Activated CD4-positive, alpha-beta T cell treated with anti-CD3 and anti-CD28 coated beads, Interleukin-2, amount 10 ng/mL, durations not matched to agents 7 days and 5 days (primary cell): ENCODE data around the gene PAPSS1. TPM values are rescaled to one million over a fixed set of nuclear protein-coding genes. Genes with fewer than 3 reads are reported as not detected.
"Not testable (repeated sequence)": the region's sequence is repeated elsewhere in the genome, so short reads cannot be mapped to it uniquely, and the experiment has no call there.

Source experiments
- CTCF ChIA-PET: fragments of 350-600 bp; sonication (Branson Sonifier 250); formaldehyde crosslinking; loops from one replicate; lab custom pipeline; 2021; ENCODE audit warnings: antibody characterized with exemption; lab: Charles Lee
- POLR2A ChIA-PET: fragments of 350-600 bp; sonication (Branson Sonifier 250); formaldehyde crosslinking; loops from one replicate; lab custom pipeline; 2021; ENCODE audit warnings: antibody characterized with exemption; lab: Charles Lee
- DNase-seq: peaks from one replicate; pipeline ENCODE4 v3.0.0-alpha.2; 2020
- H3K27ac Mint-ChIP-seq: one replicate; pipeline ENCODE4 v1.8.0; 2021; ENCODE audit warnings: mild to moderate bottlenecking, moderate library complexity, mixed read lengths
- H3K27me3 Mint-ChIP-seq: one replicate; pipeline ENCODE4 v1.8.0; 2021; ENCODE audit warnings: mixed read lengths
- H3K36me3 Mint-ChIP-seq: one replicate; pipeline ENCODE4 v1.8.0; 2021; ENCODE audit warnings: low read depth, mixed read lengths
- H3K4me1 Mint-ChIP-seq: one replicate; pipeline ENCODE4 v1.8.0; 2021; ENCODE audit warnings: mixed read lengths
- H3K4me3 Mint-ChIP-seq: one replicate; pipeline ENCODE4 v1.8.0; 2021; ENCODE audit warnings: mild to moderate bottlenecking, moderate library complexity, mixed read lengths
- H3K9me3 Mint-ChIP-seq: one replicate; pipeline ENCODE4 v1.8.0; 2021; ENCODE audit warnings: mixed read lengths
- total RNA-seq, 2 experiments: library from RNA; stranded (reverse); gene quantifications; one replicate each; pipeline ENCODE4 v1.2.3, GENCODE V29; 2021

The PAPSS1 gene
- total RNA-seq, 2 experiments from 2014 or later: 17.5 to 19.6 TPM

DNA sequence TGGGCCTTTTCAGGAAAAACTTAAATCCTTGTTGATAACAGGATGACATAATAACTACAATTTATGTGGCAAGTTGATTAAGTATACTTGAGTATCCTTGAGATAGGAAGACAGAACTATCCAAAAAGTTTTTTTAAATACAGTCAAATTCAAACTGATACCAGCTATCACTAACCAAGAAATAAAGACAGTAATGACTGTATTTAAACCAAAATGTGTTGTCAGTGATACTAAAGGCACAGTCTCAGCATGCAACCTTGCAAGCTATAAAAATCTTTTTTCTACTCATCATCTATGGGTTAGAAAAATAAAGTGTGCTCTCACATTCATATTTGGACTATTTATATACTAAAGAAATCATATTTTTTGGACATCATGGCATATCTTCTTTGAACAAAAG lies 64.7 kb downstream of the PAPSS1 start:
- H3K36me3 Mint-ChIP-seq: peaks cover 18% of the 10 kb centered on the region
- CTCF ChIA-PET: no interaction called here

DNA sequence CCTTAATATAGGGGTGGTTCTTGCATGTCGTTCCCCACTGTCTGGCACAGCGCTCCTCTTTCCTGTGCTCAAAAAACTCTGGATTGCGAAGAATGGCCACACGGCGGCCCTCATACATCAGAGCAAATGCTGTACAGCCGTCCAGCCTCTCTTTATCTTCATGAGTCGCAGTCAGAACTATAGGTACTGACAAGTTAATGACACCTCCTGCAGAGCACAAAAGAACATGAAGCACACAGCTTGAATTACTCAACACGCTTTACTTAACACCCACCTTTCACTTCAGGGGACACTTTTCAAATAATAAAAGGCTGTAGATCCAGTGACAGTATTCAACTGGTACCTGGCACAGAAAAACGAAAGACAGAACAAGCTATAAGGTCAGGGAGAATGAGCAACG lies 65.3 kb downstream of the PAPSS1 start:
- no peak for DNase-seq
- Mint-ChIP-seq H3K9me3 (peaks cover 7% of the 10 kb centered on the region), H3K4me3 (no peak overlapping the region), H3K4me1 (no peaks in the 10 kb centered on the region), H3K27ac (no peak overlapping the region), H3K27me3 (no peaks in the 10 kb centered on the region), H3K36me3 (peaks cover 18% of the 10 kb centered on the region)
- ChIA-PET POLR2A (no interaction called here), CTCF (interaction anchor here (0.5 to 0.7 kb wide), 2 partner anchors 161 to 1549 kb away, joined by 3 read pairs; no protein-coding TSS in a partner anchor)

More for the DNA sequence above, 64.7 kb downstream of the PAPSS1 start:
- Mint-ChIP-seq H3K4me3 (no peak overlapping the region), H3K27ac (no peak overlapping the region), H3K4me1 (no peaks in the 10 kb centered on the region), H3K9me3 (peaks cover 7% of the 10 kb centered on the region), H3K27me3 (no peaks in the 10 kb centered on the region)
- no peak for DNase-seq
- POLR2A ChIA-PET: no interaction called here

DNA sequence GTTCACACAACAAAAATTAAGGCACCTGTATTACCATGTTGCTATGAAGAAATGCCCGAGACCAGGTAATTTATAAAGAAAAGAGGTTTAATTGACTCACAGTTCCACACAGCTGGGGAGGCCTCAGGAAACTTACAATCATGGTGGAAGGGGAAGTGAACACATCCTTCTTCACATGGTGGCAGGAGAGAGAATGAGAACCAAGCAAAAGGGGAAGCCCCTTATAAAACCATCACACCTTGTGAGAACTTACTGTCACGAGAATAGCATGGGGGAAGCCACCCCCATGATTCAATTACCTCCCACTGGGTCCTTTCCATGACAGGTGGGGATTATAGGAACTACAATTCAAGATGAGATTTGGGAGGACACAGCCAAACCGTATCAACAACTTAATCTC lies 68.6 kb downstream of the PAPSS1 start:
- POLR2A ChIA-PET, H3K4me3 Mint-ChIP-seq, H3K4me1 Mint-ChIP-seq, H3K27ac Mint-ChIP-seq, H3K27me3 Mint-ChIP-seq, DNase-seq, CTCF ChIA-PET, H3K9me3 Mint-ChIP-seq: not testable (repeated sequence)
- peaks cover 18% of the 10 kb centered on the region for H3K36me3 Mint-ChIP-seq

GRCh38 chr4:107650251-107650650 lies 69.8 kb downstream of the PAPSS1 start:
- Mint-ChIP-seq H3K36me3 (peaks cover 18% of the 10 kb centered on the region), H3K4me1 (no peaks in the 10 kb centered on the region)
- POLR2A ChIA-PET: no interaction called here

DNA sequence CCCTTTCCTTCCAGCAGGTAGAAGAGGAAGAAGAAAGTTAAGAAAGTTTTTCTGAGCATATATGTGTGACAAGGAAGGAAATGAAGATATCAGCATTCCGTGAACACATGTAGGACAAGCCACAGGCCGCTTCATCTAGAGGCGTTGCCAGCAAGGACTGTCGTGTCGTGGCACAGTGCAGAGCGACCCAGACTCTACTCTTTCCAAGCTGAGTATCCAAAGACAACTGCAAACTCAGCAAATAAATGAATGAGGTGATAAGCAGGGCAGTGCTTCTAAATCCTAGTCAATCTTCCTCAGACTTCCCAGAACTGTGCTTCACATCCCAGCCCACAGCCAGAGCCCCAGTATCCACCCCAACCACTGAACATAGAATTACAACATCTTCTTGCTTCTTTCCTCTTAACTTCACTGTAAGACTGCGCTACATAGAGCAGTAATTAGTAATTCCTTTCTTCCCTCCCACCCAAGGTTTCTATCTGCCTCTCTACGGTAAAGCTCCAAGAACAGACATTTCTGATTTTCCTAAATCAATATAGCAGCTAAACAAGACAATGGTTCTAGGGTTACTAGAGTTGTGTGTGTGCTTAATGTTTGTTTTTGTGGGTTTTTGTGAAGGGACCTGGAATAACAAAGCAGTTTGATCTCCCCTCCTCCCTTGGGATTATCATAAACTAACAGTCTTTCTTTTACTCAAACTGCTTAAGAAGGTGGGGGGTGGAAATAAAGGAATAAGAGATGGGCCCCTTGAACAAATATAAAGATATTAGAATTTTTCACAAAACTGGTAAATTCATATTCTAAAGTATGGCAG lies 71.6 kb downstream of the PAPSS1 start:
- ChIA-PET POLR2A (no interaction called here), CTCF (no interaction called here)
- Mint-ChIP-seq H3K36me3 (peaks cover 22% of the 10 kb centered on the region), H3K4me3 (no peak overlapping the region), H3K9me3 (peaks cover 7% of the 10 kb centered on the region), H3K27me3 (no peaks in the 10 kb centered on the region), H3K4me1 (no peaks in the 10 kb centered on the region), H3K27ac (no peak overlapping the region)
- no peak for DNase-seq

More at GRCh38 chr4:107650251-107650650, 69.8 kb downstream of the PAPSS1 start:
- Mint-ChIP-seq H3K9me3 (peaks cover 7% of the 10 kb centered on the region), H3K4me3 (no peak overlapping the region), H3K27me3 (no peaks in the 10 kb centered on the region), H3K27ac (no peak overlapping the region)
- CTCF ChIA-PET: no interaction called here
- DNase-seq: no peak

DNA sequence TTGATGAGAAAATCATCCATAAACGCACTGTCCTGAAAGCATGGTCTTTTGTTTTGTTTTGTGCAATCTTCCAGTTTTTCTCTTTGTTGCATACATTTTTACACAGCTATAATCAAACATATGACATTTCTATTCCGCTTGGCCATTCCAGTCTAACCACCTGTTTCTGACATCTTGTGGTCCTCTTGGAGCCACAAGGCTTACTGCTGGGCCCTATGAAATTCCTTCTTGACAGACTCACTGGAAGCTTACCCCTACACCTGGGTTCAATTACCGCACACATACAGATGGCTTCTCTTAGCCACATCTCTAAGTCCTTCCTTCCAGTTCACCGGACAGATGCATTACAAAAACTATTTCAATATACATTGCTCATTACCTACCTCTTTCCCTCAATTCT lies 72.4 kb downstream of the PAPSS1 start:
- Mint-ChIP-seq H3K4me3 (no peak overlapping the region), H3K4me1 (no peaks in the 10 kb centered on the region), H3K36me3 (peaks cover 18% of the 10 kb centered on the region), H3K27me3 (no peaks in the 10 kb centered on the region), H3K27ac (no peak overlapping the region), H3K9me3 (peaks cover 6% of the 10 kb centered on the region)
- CTCF ChIA-PET: no interaction called here
- no peak for DNase-seq
- POLR2A ChIA-PET: no interaction called here

DNA sequence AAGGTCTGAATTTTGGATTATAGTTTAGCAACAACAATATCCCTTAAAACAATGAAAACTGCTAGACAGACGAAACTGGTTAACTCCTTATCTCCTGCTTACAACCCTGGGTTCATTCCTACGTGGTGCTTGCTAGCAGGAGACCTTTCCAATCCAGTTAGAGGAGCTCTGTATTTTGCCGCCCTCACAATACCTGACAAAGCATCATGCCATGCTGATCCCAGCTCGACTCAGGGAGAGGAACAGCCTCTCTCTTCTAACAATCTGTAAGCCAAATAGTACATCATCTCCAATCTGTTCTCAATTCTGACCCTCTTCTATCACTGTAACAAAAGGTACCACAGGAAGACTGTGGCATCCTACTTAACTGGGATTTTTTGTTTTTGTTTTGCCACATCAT lies 74.4 kb downstream of the PAPSS1 start:
- no peak for DNase-seq
- Mint-ChIP-seq H3K4me1 (no peaks in the 10 kb centered on the region), H3K27me3 (no peaks in the 10 kb centered on the region), H3K27ac (no peak overlapping the region), H3K36me3 (peaks cover 7% of the 10 kb centered on the region), H3K9me3 (no peaks in the 10 kb centered on the region), H3K4me3 (no peak overlapping the region)
- CTCF ChIA-PET: no interaction called here
- POLR2A ChIA-PET: no interaction called here

- Mint-ChIP-seq H3K27me3 (no peaks in the 10 kb centered on the region), H3K4me1 (no peaks in the 10 kb centered on the region), H3K36me3 (peaks cover 7% of the 10 kb centered on the region), H3K27ac (no peak overlapping the region), H3K9me3 (no peaks in the 10 kb centered on the region), H3K4me3 (no peak overlapping the region)
- no peak for DNase-seq
- CTCF ChIA-PET: no interaction called here
- POLR2A ChIA-PET: no interaction called here
Measured at GRCh38 chr4:107643021-107643420, 77.0 kb downstream of the PAPSS1 start.

DNA sequence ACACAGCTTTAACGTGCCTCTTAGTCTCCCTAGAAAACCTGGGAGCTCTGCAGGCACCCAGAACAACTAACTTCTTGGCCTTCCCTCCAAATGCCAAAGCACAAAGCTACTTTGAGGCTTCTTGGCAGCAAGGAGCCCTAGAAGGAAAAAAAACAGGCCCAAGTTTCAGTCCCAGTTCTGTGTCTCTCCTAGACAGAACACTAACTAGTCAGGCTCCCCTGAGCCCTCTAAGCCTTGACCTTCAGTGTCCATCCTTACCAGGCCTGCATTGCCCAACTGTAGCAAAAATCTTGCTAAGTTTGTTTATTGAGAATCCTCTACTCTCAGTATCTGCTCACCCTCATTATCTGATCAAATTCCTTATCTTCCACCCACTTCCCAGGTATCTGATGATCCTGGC lies 79.2 kb downstream of the PAPSS1 start:
- Mint-ChIP-seq H3K27me3 (no peaks in the 10 kb centered on the region), H3K4me3 (no peak overlapping the region), H3K27ac (no peak overlapping the region), H3K9me3 (no peaks in the 10 kb centered on the region), H3K36me3 (peaks cover 7% of the 10 kb centered on the region), H3K4me1 (no peaks in the 10 kb centered on the region)
- POLR2A ChIA-PET: no interaction called here
- CTCF ChIA-PET: interaction anchor here (1.3 kb wide), 1 partner anchor 50 kb away, joined by 3 read pairs; no protein-coding TSS in a partner anchor
- DNase-seq: no peak

DNA sequence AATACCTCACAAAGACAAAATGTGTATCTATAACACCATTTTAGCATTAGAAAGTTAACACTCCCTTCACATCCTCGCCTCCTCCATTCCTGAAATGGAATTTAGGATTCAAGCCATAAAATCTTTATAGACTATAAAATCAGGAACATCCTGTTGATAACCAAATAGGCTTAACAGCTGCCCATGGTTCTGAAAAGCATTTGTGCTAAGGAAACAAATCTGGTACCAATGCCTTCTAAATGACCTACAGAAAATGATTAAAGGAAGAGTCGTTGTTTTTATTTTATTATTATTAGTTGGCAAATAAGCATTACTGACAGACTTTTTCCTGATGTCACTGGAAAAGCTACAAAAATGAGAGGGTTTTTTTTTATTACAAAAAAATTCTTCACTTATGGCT lies 79.8 kb downstream of the PAPSS1 start:
- no peak for DNase-seq
- no peak overlapping the region for H3K4me3 Mint-ChIP-seq
- H3K27me3 Mint-ChIP-seq: no peaks in the 10 kb centered on the region
- no peak overlapping the region for H3K27ac Mint-ChIP-seq
- no peaks in the 10 kb centered on the region for H3K9me3 Mint-ChIP-seq
- H3K36me3 Mint-ChIP-seq: peaks cover 7% of the 10 kb centered on the region
- CTCF ChIA-PET: interaction anchor here (1.3 kb wide), 1 partner anchor 51 kb away, joined by 3 read pairs; no protein-coding TSS in a partner anchor
- POLR2A ChIA-PET: no interaction called here
- H3K4me1 Mint-ChIP-seq: no peaks in the 10 kb centered on the region

- Mint-ChIP-seq H3K27ac (no peak overlapping the region), H3K36me3 (no peaks in the 10 kb centered on the region), H3K27me3 (no peaks in the 10 kb centered on the region), H3K9me3 (no peaks in the 10 kb centered on the region), H3K4me1 (no peaks in the 10 kb centered on the region), H3K4me3 (no peak overlapping the region)
- DNase-seq: no peak
- CTCF ChIA-PET: no interaction called here
- POLR2A ChIA-PET: no interaction called here
Measured at GRCh38 chr4:107635735-107636134, 84.3 kb downstream of the PAPSS1 start.

DNA sequence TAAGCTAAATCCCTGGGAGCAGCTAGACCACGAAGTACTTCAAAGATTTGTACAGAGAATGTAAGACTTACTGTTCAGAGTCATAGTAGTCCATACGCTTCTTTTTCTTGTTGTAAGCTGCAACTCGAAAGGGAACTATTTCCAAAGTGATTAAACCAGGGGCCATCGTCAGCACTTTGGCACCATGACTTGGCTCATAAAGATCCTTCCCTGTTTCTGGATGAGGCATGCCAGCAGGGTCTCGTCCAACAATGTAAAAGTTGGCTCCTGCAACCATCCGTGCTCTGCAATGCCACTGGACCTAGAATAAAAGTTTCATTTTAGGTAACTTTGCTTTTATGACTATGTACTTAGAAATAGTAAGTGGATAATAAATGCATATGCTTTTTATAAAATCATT lies 88.5 kb downstream of the PAPSS1 start:
- no peaks in the 10 kb centered on the region for H3K36me3 Mint-ChIP-seq
- POLR2A ChIA-PET: no interaction called here
- H3K27me3 Mint-ChIP-seq: no peaks in the 10 kb centered on the region
- CTCF ChIA-PET: no interaction called here
- no peak overlapping the region for H3K4me3 Mint-ChIP-seq
- no peaks in the 10 kb centered on the region for H3K9me3 Mint-ChIP-seq
- no peak overlapping the region for H3K27ac Mint-ChIP-seq
- H3K4me1 Mint-ChIP-seq: no peaks in the 10 kb centered on the region
- no peak for DNase-seq

DNA sequence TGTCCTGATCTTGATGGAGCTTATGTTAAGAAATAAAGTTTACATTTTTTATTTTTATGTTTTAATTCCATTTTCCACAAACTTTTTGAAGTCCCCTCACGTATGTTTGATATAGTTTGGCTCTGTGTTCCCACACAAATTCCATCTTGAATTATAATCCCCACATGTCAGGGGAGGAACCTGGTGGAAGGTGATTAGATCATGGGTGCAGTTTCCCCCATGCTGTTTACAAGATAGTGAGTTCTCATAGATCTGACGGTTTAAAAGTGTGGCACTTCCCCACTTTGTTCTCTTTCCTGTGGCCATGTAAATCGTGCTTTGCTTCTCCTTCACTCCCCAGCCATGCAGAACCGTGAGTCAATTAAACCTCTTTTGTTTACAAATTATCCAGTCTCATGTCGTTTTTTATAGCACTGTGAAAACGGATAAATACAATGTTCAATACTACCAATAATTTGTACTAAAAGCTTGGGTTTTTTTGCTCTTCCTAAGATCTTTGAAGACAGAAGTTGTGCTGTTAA lies 89.8 kb downstream of the PAPSS1 start:
- H3K9me3 Mint-ChIP-seq: no peaks in the 10 kb centered on the region
- ChIA-PET CTCF (no interaction called here), POLR2A (no interaction called here)
- no peak overlapping the region for H3K4me3 Mint-ChIP-seq
- H3K4me1 Mint-ChIP-seq: no peaks in the 10 kb centered on the region
- H3K27me3 Mint-ChIP-seq: no peaks in the 10 kb centered on the region
- no peak overlapping the region for H3K27ac Mint-ChIP-seq
- no peak for DNase-seq
- H3K36me3 Mint-ChIP-seq: peaks cover 2% of the 10 kb centered on the region
